ENCODE data around the gene CRYGB. TPM values are rescaled to one million over a fixed set of nuclear protein-coding genes. Genes with fewer than 3 reads are reported as not detected.
"Not testable (repeated sequence)": the region's sequence is repeated elsewhere in the genome, so short reads cannot be mapped to it uniquely, and the experiment has no call there.

Gene CRYGB
- total RNA-seq, 1 experiment from 2014 or later = not detected

- H3K9me3 ChIP-seq (ENCODE audit: low read depth, low read length, poor library complexity, severe bottlenecking) = no peaks in the 10 kb centered on the region
- intact Hi-C loops (cut with micrococcal nuclease; ENCODE audit: unreplicated experiment) = no loop called here
These were observed 3.6 kb downstream of the CRYGB start for GRCh38 chr2:208142240-208142924.

GRCh38 chr2:208139447-208139846, 6.5 kb downstream of the CRYGB start:
- no peak for DNase-seq (ENCODE audit: low spot score)
- Histone ChIP-seq H3K9me3 (ENCODE audit: low read depth, low read length, poor library complexity, severe bottlenecking) (no peaks in the 10 kb centered on the region), H3K27me3 (replicated peaks; ENCODE audit: insufficient read depth, low read depth, low read length, poor library complexity) (no peaks in the 10 kb centered on the region), H3K4me1 (ENCODE audit: insufficient read depth, low read length, poor library complexity, severe bottlenecking) (peaks cover 9% of the 10 kb centered on the region), H3K36me3 (ENCODE audit: insufficient read depth, low read length, poor library complexity, severe bottlenecking) (no peaks in the 10 kb centered on the region), H3K27ac (ENCODE audit: low read depth, low read length, poor library complexity, severe bottlenecking) (no peak overlapping the region), H3K4me3 (ENCODE audit: low read depth, low read length, poor library complexity, severe bottlenecking) (no peak overlapping the region)
- ChIA-PET POLR2A (ENCODE audit: low non-redundant PET) (no interaction called here), CTCF (no interaction called here)
- TF ChIP-seq CTCF (conservative IDR thresholded peaks at IDR 0.05; ENCODE audit: low read depth, low read length) (no peak), EZH2 (IDR thresholded peaks at IDR 0.05; ENCODE audit: borderline replicate concordance, low read depth, low read length, poor library complexity, severe bottlenecking) (no peak)
- intact Hi-C loops (cut with micrococcal nuclease; ENCODE audit: unreplicated experiment) = no loop called here
- BruUV-seq (replicated peaks) = no TSS peak

More at GRCh38 chr2:208142240-208142924, 3.6 kb downstream of the CRYGB start:
- peak; percentile 39 for DNase-seq (ENCODE audit: low spot score)
- Histone ChIP-seq H3K36me3 (ENCODE audit: insufficient read depth, low read length, poor library complexity, severe bottlenecking) (no peaks in the 10 kb centered on the region), H3K27ac (ENCODE audit: low read depth, low read length, poor library complexity, severe bottlenecking) (no peak overlapping the region), H3K4me3 (ENCODE audit: low read depth, low read length, poor library complexity, severe bottlenecking) (no peak overlapping the region), H3K4me1 (ENCODE audit: insufficient read depth, low read length, poor library complexity, severe bottlenecking) (peaks cover 9% of the 10 kb centered on the region), H3K27me3 (replicated peaks; ENCODE audit: insufficient read depth, low read depth, low read length, poor library complexity) (no peaks in the 10 kb centered on the region)
- CTCF ChIA-PET = no interaction called here
- POLR2A ChIA-PET (ENCODE audit: low non-redundant PET) = no interaction called here
- TF ChIP-seq CTCF (conservative IDR thresholded peaks at IDR 0.05; ENCODE audit: low read depth, low read length) (no peak), EZH2 (IDR thresholded peaks at IDR 0.05; ENCODE audit: borderline replicate concordance, low read depth, low read length, poor library complexity, severe bottlenecking) (no peak)
- BruUV-seq (replicated peaks) = no TSS peak

- H3K27me3 ChIP-seq (replicated peaks; ENCODE audit: insufficient read depth, low read depth, low read length, poor library complexity); H3K27ac ChIP-seq (ENCODE audit: low read depth, low read length, poor library complexity, severe bottlenecking); H3K4me3 ChIP-seq (ENCODE audit: low read depth, low read length, poor library complexity, severe bottlenecking); H3K36me3 ChIP-seq (ENCODE audit: insufficient read depth, low read length, poor library complexity, severe bottlenecking); H3K4me1 ChIP-seq (ENCODE audit: insufficient read depth, low read length, poor library complexity, severe bottlenecking); intact Hi-C loops (cut with micrococcal nuclease; ENCODE audit: unreplicated experiment); POLR2A ChIA-PET (ENCODE audit: low non-redundant PET); BruUV-seq (replicated peaks); CTCF ChIA-PET; H3K9me3 ChIP-seq (ENCODE audit: low read depth, low read length, poor library complexity, severe bottlenecking); DNase-seq (ENCODE audit: low spot score): not testable (repeated sequence)
These were observed 7.6 kb downstream of the CRYGB start for GRCh38 chr2:208138334-208138733.

- Histone ChIP-seq H3K27ac (ENCODE audit: low read depth, low read length, poor library complexity, severe bottlenecking) (no peak overlapping the region), H3K4me1 (ENCODE audit: insufficient read depth, low read length, poor library complexity, severe bottlenecking) (no peaks in the 10 kb centered on the region), H3K9me3 (ENCODE audit: low read depth, low read length, poor library complexity, severe bottlenecking) (no peaks in the 10 kb centered on the region), H3K4me3 (ENCODE audit: low read depth, low read length, poor library complexity, severe bottlenecking) (no peak overlapping the region), H3K27me3 (replicated peaks; ENCODE audit: insufficient read depth, low read depth, low read length, poor library complexity) (no peaks in the 10 kb centered on the region), H3K36me3 (ENCODE audit: insufficient read depth, low read length, poor library complexity, severe bottlenecking) (no peaks in the 10 kb centered on the region)
- no peak for DNase-seq (ENCODE audit: low spot score)
- POLR2A ChIA-PET (ENCODE audit: low non-redundant PET) = interaction anchor here (0.6 kb wide), 1 partner anchor 11 kb away, joined by 4 read pairs; no protein-coding TSS in a partner anchor
- intact Hi-C loops (cut with micrococcal nuclease; ENCODE audit: unreplicated experiment) = no loop called here
- BruUV-seq (replicated peaks) = no TSS peak
- no peak for TF ChIP-seq CTCF (conservative IDR thresholded peaks at IDR 0.05; ENCODE audit: low read depth, low read length)
- no peak for TF ChIP-seq EZH2 (IDR thresholded peaks at IDR 0.05; ENCODE audit: borderline replicate concordance, low read depth, low read length, poor library complexity, severe bottlenecking)
- CTCF ChIA-PET = no interaction called here
These were observed 9.3 kb downstream of the CRYGB start for GRCh38 chr2:208136716-208137094.
